Islet of Langerhans (tissue), 1 donor: ENCODE measurements around the gene RPL36.
"Not testable (repeated sequence)": the region's sequence is repeated elsewhere in the genome, so short reads cannot be mapped to it uniquely, and the experiment has no call there.

Experiments used
- FAIRE-seq: peaks from one replicate; lab custom pipeline; 2011; peaks lifted over from hg19 to GRCh38; lab: Jason Lieb, UNC

Gene RPL36

GRCh38 chr19:5690955-5691821 is 1.1 kb downstream of the RPL36 start:
- FAIRE-seq: no peak

DNA sequence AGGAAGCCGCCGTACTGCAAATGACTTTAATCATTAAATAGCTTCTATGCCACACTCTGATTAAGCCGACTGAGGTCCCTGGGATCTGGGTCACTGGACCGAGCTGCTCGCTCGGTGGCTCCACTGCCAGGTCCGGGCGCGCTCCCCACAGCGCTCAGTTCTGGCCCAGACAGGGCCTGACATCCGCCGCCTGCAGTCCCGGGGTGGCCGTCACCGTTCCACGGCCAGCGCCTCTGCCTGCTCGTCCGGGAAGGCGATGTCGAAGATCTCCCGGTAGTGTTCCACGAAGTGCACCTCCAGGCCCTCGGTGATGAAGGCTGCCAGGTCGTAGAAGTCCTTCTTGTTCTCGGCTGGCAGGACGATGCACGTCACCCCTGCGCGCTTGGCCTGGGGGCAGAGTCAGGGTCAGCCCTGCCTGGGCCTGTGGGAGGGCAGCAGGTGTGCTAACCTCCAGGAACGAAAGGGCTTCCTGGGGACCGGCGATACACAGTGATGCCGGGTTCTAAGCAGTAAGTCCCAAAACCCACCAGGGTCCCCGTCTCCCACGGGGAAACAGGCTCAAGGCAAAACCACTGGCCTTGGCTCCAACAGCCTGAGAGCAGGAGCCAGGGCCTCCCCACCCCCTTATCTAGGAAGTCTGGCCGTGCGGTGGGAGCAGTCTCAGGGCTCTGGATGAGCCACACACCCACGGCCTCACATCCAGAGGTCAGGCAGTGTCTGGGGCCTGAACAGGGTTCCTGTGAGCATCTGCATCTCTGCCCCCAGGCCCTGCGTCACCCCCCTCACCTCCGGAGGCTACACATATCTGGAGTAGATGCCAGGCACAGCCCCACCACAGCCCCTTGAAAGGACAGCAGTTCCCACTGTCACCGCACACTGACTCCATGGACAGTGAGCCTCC is 2.0 kb downstream of the RPL36 start:
- no peak for FAIRE-seq

DNA sequence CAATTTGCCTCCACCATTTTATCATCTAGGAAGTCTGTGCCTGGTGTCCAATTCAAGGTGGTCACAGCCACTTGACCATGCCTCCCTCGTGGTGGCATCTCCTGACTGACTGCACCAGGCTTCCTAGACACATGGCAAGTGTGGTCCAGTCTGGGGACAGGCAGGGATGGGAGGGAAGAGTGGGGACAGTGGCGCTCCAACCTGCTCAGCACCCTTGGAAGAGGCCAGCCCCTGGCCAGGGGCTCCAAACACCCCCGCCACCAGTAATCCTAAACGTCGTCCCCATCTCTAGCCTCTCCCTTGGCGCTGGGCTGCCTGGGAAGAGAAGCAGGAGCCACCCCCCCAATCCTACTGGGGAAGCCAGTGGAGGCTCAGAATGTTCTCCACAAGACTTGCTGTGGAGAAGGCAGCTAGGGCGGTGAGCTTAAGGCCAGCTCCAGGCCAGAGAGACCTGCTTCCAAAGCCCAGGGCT is 2.7 kb downstream of the RPL36 start:
- FAIRE-seq: no peak

DNA sequence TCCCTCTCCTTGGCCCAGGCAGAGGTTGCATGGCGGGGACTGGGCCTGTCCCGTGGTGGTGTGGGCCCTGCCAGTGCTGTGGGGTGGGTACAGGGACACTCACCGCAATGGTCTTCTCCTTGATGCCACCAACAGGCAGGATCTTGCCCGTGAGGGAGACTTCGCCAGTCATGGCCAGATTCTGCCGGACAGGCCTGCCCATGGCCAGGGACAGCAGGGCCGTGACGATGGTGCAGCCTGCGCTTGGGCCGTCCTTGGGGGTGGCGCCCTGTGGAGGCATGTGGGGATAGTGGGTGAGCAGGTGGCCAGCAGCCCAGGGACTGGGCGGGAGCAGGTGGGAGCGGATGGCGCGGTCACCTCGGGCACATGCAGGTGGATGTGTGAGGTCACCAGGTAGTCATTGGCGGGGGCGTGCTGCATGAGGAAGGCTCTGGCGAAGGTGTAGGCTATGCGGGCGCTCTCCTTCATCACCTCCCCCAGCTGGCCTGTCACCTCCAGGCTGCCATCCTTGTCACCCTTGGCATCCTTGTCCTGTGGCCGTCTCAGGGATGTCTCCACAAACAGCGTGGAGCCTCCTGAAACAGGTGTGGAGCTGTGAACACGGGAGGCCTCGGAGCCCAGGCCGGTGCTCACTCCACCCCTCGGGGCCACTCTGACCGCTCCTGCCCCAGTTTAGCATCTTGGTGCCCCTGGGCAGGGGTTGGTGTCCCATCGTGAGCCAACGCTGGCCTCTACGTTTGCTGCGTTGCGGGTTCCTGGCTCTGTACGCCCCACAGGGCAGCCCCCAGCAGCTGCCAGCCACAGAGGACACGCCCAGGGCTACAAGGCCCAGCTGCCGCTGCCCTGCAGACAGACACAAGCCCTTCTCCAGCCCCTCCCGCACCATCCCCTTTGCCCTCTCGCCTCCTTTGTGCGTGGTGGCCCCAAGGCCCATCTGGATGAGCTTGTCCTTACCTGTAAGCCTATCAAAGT is 3.4 kb downstream of the RPL36 start:
- no peak for FAIRE-seq

DNA sequence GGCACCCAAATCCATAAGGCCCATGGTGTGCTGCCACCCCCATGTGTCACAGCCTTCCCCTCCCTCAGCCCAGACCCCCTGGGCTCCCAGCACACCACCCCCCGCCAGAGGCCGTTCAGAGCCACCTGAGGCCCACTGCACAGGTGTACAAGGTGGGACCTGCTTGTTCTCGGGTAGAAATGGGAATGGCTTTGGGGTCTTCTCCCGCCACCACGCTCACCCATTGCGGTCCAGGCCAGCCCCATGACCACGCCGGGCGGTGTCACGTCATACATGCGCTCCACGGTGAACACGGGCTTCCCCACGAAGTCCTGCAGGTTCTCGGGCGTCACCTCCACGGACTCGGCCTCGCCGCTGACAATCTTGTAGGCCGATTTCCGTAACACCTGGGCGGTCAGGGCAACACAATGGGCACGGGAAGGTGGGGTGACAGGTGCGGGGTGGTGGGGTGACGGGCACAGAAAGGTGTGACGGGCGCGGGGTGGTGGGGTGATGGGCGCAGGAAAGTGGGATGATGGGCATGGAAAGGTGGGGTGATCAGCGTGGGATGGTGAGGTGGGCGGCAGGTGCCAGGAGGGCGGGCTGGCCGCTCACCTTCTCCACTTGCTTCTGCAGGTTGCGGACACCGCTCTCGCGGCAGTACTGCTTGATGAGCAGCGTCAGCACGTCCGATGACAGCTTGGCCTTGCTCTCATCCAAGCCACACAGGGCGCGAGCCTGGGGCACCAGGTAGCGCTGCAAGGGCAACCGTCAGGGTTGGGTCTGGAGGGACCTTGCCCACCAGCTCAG is 4.3 kb downstream of the RPL36 start:
- FAIRE-seq: no peak

DNA sequence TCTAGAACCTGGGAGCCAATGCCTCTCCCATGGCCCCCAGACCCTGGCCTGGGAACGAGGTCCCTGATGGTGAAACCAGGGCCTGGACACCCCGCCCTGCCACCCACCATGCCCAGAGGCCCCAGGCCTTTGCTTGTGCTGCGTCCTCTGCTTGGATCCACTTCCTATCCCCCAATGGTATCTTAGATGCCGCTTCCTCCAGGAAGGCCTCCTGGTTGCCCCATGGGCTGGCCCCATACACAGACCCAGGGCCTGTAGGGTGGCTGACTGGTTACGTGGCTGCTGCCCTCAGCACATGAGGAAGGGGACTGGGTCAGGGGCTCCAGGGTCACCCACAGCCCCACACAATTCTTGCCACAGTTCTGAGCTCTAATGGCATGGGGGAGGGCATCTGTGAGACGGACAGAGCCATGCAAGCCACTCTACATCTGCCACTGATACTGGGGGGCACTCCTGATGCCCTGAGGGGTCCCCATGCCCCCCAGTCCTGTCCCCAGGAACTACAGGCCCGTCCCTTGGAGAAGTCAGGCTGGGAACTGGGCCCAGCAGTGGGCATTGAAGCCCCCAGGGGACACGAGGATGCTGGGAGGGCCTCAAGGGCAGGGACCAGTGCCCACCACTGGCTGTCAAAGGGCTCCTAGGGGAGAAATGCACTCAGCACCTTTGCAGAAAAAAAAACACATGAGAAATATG is 5.0 kb downstream of the RPL36 start:
- FAIRE-seq: no peak

GRCh38 chr19:5695649-5696195 is 5.6 kb downstream of the RPL36 start:
- no peak for FAIRE-seq

GRCh38 chr19:5696196-5697021 is 6.3 kb downstream of the RPL36 start:
- FAIRE-seq: no peak

GRCh38 chr19:5697022-5697889 is 7.2 kb downstream of the RPL36 start:
- FAIRE-seq: no peak

- no peak for FAIRE-seq
Measured at GRCh38 chr19:5697890-5698634, 8.0 kb downstream of the RPL36 start.

GRCh38 chr19:5698635-5699422 is 8.7 kb downstream of the RPL36 start:
- no peak for FAIRE-seq

- no peak for FAIRE-seq
Measured at GRCh38 chr19:5700455-5701092, 10.5 kb downstream of the RPL36 start.

DNA sequence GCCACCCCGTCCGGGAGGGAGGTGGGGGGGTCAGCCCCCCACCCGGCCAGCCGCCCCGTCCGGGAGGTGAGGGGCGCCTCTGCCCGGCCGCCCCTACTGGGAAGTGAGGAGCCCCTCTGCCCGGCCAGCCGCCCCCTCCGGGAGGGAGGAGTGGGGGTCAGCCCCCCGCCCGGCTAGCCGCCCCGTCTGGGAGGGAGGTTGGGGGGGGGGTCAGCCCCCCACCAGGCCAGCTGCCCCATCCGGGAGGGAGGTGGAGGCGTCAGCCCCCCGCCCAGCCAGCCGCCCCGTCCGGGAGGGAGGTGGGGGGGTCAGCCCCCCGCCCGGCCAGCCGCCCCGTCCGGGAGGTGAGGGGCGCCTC is 11.9 kb downstream of the RPL36 start:
- FAIRE-seq: not testable (repeated sequence)

DNA sequence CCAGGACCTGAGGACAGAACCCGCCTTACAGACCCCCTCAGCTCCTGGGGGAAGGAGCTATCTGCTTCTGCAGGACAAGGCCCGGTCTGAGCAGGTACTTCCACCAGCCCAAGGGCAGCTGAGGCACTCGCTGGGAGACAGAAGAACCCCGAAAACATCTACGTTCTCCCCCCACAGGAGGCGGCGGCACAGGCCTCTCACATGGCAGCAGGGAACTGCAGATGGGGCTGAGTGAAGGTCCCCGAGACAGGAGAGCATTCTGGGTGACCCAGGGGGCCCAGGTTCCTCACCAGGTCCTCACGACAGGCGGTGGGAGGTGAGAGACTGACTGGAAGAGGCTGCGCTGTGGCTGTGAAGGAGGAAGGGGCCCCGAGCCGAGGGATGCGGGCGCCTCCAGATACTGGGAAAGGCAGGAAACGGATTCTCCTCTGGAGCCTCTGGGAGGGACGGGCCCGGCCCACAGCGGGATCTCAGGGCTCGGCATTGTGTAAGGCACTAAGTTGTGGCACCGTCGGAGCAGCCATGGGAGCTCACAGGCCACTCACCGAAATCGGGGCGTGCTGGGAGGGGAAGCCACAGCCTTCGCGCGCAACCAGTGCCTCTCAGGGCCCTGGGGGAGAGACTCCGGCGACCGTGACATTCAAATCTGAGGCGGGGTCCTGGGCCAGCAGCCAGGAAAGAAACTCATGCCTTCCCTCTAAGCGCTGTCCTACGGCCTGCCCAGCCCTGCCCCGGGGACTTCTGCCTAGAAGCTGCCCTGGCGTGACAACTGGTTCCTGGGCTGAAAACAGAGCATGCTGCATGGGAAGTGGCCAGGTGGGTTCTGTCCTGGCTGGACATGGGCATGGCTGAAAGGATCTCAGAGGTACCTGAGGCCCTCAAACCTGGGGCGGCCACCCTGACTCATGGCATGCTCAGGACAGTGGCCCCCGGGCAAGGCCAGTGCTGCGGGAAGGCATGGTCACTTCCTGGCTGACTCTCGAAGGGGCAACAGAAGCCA is 14.0 kb downstream of the RPL36 start:
- no peak for FAIRE-seq

GRCh38 chr19:5705552-5705951 is 15.5 kb downstream of the RPL36 start:
- FAIRE-seq: no peak
